Activated CD4-positive, alpha-beta T cell treated with anti-CD3 and anti-CD28 coated beads, Interleukin-2, amount 50 U/mL, for 1 hour (primary cell): ENCODE measurements around the gene MAMLD1.

Experiments
- DNase-seq: peaks from one replicate; pipeline ENCODE4 v3.0.0-alpha.2; 2020

The MAMLD1 gene

DNA sequence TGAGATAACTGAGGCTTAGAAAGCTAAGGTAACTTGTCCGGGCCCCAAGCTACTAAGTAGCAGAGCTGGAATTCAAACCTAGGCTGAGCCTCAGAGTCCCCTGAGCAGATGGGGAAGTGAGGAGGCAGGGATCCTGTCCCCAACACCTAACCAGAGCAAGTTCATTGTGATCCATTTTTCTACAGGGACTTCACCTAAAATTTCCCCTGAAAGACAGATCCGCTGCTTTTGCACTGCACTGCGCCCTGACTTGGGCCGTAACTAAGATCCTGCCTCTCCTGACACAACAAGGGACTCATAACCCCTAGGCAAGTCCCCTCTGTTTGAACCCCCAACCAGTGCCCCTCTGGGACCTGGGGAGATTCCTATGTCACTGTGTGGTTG is 179.7 kb downstream of the MAMLD1 start:
- DNase-seq, result no peak

GRCh38 chrX:150543230-150544155 is 180.4 kb downstream of the MAMLD1 start:
- no peak for DNase-seq

- no peak for DNase-seq
Observed at GRCh38 chrX:150544222-150544787, 181.2 kb downstream of the MAMLD1 start.

DNA sequence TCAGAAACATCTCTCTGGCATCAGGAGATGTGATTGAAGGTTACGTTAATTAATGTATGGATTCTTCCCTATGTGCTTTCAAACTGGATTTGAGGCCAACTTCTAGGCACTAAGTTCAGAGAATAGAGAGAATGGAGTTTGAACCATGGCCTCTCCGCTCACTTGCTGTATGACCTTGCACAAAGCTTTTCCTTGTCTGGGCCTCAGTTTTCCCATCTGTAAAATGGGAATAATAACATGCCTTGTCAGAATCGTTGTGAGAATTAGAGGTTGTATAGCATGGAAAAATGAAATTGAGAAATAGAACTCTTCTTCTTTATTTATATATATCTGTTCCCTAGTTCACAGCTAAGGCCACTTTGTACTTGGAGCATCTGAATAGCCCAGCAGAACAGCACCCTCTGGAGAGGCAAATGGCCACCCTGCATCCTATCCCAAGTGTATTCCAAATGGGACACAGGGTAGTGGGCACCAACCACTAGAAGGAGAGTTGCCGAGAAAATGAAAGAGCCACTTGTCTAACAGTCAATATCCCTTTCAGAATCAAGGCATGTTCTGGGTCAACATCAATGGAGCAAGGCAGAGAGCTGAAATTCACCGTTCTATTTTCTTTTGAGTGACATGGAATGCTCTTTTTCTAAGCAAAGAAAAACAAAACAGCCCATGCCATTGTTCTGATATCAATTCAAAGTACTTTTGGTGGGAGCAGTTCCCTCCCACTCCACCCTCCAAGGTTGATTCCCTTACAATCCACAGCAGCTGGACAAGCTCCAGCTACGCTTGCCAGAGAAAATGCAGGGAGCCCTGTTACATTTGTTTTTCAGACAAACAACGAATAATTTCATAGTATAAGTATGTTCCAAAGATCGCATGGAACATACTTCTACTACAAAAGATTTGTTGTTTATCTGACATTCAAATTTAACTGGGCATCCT is 182.0 kb downstream of the MAMLD1 start:
- DNase-seq, result no peak

GRCh38 chrX:150546711-150547153 is 183.6 kb downstream of the MAMLD1 start:
- no peak for DNase-seq

DNA sequence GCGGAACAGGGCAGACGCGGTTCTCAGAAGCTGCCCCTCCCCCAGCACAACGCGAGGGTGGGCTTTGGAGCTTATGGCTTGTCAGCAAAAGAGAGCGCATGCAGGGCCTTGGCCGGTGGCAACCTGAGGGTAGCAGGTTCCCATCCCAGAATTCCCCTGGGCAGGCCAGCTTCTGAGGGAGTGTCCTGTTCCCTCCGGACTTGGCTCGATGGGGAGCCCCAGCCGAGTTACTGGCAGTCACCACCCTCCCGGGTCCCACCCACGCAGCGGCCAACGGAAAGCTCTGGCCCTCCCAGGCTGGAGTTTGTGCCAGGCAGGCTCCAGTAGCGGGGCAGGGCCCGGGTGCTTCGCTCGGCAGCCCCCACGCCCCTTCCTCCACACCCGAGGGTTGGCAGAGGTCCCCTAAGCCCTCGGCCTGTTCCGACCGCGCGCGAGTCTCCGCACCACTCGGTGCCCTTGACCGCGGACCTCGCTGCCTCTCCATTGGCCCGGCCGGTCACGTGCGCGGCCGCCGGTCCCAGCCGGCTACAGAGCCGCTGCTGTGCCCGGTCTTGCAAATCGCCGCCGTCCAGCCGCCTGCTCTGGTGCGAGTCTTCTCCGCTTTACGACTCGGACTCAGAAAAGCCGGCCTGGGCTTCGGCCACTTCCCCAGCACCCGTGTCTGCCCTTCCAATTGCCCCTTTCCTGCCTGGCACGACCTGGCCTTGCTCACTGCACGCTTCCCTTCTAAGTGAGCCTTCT is 184.4 kb downstream of the MAMLD1 start:
- DNase-seq, result no peak

- no peak for DNase-seq
Observed at GRCh38 chrX:150548251-150548650, 185.1 kb downstream of the MAMLD1 start.

DNA sequence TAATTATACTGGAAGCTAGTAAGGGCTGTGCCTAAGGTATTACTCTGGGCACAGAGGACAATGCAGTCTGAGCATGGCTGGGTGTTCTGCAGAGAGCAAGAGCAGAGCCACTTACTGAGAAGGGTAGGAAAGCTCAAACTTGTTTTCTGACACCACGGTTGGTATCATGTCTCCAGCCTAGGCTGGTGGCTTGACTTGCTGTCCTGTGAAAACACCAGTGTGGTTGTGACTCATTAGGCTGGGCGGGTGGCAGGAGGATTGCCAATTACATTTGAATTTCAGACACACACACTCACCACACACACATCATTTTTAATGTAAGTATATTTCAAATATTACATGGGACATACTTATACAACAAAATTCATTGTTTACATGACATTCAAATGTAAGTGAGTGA is 185.6 kb downstream of the MAMLD1 start:
- DNase-seq, result no peak

- DNase-seq, result no peak
Observed at GRCh38 chrX:150551963-150552362, 188.8 kb downstream of the MAMLD1 start.

DNA sequence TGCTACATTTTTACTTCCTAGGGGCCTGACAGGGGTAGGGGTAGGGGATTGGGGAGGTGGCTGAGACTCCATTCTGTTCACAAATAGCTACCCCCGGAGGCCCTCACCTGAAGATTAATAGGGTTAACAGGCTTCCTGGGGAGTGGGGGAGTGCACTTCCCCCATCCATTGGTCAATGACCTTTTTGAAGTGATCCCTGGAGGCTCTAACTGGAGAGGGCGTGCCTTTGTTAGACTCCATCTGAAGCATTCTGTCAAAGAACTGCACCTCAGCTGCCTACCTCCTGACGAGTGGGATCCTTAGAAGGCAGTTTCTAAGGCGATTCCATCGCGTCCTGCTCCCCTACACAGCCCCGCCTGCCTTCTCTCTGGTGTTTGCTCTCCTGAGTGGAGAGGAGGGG is 195.3 kb downstream of the MAMLD1 start:
- DNase-seq, result no peak
